ENCODE data around the gene DPEP2. TPM values are rescaled to one million over a fixed set of nuclear protein-coding genes. Genes with fewer than 3 reads are reported as not detected.

Gene DPEP2
- total RNA-seq, 1 donor from 2014 or later, result not detected

DNA sequence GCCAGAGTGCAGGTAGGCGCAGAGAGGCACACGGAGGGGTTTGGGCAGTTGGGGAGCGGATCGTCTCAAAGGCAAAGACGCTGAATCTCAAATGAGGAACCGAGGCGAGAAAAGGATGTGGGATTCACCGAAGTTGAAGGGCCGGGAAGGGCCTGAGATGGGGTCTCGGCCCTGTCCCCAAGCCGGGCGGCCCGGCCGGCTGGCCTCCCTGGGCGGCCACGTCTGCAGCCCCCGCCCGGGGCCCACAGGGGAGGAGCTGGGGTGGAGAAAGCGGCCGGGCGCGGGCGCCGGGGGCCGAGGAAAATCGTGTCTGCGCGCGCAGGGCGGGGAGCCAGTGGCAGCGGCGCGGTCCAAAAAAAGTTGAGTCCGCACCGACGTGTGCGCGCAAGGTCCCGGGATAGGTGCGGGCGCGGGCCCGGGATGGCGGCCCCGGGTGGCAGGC lies 31.3 kb downstream of the DPEP2 start:
- H3K36me3 ChIP-seq (ENCODE audit: control insufficient read depth, insufficient read depth, low read length), result no peaks in the 10 kb centered on the region
- H3K27me3 ChIP-seq (ENCODE audit: control insufficient read depth, insufficient read depth, low read length), result no peaks in the 10 kb centered on the region
- no peak for DNase-seq (ENCODE audit: low read depth)
- H3K4me3 ChIP-seq (ENCODE audit: low read depth, low read length), result peak overlapping the region; percentile 92
- TF ChIP-seq, protein P1, sequence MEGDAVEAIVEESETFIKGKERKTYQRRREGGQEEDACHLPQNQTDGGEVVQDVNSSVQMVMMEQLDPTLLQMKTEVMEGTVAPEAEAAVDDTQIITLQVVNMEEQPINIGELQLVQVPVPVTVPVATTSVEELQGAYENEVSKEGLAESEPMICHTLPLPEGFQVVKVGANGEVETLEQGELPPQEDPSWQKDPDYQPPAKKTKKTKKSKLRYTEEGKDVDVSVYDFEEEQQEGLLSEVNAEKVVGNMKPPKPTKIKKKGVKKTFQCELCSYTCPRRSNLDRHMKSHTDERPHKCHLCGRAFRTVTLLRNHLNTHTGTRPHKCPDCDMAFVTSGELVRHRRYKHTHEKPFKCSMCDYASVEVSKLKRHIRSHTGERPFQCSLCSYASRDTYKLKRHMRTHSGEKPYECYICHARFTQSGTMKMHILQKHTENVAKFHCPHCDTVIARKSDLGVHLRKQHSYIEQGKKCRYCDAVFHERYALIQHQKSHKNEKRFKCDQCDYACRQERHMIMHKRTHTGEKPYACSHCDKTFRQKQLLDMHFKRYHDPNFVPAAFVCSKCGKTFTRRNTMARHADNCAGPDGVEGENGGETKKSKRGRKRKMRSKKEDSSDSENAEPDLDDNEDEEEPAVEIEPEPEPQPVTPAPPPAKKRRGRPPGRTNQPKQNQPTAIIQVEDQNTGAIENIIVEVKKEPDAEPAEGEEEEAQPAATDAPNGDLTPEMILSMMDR (IDR thresholded peaks at IDR 0.05; ENCODE audit: insufficient read depth, low read length, poor library complexity, severe bottlenecking), result no peak

DNA sequence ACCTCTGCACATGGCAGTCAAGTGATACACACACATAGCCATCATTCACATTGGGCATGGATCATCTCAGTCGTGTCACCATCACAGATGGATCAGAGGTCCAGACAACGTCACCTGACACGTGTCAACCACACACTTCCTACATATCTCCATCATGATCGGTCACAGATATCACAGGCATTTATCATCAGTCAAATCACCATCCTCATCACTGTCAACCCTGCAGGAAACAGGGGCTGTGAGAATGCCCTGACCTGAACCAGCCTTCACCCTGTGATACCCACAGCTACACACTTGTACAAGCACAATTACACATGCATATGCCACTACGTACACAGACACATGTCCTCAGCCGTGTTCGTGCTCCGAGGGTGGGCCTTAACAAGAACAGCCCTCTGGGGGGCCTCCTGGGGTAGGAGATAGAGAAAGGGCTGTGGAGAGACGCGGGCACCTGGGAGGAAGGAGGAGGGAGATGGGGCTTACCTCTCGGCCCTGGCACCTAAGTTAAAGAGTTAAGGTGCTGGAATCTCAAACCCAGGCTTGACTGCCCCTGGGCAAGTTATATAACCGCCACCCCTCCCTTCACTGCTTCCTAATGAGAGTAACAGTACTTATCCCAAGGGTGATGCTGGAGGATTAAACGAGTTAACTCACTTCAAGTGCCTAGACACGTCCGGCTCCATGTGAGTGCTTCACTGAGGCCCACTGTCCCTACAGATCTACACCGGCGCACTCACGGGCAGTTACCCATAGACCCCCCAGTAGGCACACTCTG lies 31.9 kb downstream of the DPEP2 start:
- no peak for DNase-seq (ENCODE audit: low read depth)
- TF ChIP-seq, protein P1 (IDR thresholded peaks at IDR 0.05; ENCODE audit: insufficient read depth, low read length, poor library complexity, severe bottlenecking), result no peak
- H3K4me3 ChIP-seq (ENCODE audit: low read depth, low read length), result peak overlapping the region; percentile 92
- H3K27me3 ChIP-seq (ENCODE audit: control insufficient read depth, insufficient read depth, low read length), result no peaks in the 10 kb centered on the region
- H3K36me3 ChIP-seq (ENCODE audit: control insufficient read depth, insufficient read depth, low read length), result no peaks in the 10 kb centered on the region

DNA sequence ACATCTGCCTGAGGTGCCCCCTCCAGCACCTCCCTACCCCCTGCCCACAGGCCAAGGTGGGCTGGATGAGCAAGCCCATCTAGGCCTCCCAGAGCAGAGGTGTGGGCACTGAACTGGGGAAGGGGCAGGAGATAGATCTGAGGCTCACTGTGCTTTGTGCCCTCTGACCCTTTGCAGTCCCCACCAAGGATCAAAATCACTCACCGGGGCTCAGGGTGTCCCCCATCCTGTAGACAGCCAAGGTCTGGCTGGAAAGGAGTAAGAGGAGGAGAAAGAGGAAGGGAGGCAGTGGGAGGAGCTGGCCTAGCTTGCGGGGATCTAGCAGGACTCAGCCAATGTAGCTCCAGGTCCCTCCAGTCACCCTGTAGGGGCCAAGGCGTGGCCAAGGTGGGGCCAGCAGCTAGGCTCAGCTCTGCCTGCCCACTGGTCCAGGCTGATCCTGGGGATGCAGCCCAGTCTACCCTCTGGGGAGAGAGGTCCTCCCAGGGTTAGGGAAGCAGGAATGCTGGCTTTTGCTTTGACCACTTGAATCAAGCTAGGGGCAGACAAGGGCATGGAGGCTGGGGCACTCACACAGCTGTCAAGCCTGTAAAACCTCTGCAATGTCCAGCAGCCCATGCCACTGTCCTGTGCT lies 32.6 kb downstream of the DPEP2 start:
- TF ChIP-seq, protein P1 (IDR thresholded peaks at IDR 0.05; ENCODE audit: insufficient read depth, low read length, poor library complexity, severe bottlenecking), result no peak
- Histone ChIP-seq H3K4me3 (ENCODE audit: low read depth, low read length) (peak overlapping the region; percentile 92), H3K36me3 (ENCODE audit: control insufficient read depth, insufficient read depth, low read length) (no peaks in the 10 kb centered on the region), H3K27me3 (ENCODE audit: control insufficient read depth, insufficient read depth, low read length) (no peaks in the 10 kb centered on the region)
- DNase-seq (ENCODE audit: low read depth), result no peak

DNA sequence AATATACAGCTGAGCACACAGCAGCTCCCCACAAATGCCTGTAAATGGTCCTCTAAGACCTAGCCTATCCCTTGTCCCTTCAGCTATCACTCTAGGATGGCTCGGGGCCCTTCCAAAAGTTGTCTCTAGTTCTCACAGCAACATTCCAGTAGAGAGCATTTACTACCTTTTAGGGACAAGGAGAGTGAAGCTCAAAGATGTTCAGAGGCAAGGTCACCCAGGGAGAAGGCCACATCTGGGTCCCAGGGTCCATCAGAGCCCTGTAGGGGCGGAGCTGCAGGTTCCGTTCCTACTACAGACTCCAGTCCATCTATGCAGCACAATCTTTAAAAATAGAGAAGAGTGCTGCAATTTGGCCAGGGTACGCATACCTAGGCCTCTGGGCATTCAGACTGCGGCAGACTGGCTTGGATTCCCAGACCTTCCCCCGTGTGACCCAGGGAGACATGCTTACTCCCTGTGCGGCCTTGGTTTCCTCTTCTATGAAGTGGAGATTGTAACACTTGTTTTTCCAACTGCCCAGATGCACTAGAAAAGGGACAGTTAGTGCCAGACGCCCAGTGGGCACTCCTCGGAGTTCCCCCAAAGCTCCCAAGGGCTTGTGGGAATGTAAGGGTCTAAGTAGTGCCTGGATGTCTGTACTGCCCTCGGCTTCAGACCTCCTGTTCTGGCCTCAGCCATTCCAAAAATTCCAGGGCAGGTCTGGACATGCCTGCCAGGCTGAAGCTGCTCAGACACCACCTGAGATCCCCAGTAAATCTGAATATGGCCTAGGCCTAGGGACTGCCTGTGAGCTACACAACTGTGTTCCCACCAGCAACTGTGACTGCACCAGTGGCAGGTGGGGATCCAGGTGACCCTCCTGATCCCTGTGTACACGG lies 33.4 kb downstream of the DPEP2 start:
- H3K4me3 ChIP-seq (ENCODE audit: low read depth, low read length), result no peak overlapping the region
- DNase-seq (ENCODE audit: low read depth), result no peak
- H3K27me3 ChIP-seq (ENCODE audit: control insufficient read depth, insufficient read depth, low read length), result no peaks in the 10 kb centered on the region
- H3K36me3 ChIP-seq (ENCODE audit: control insufficient read depth, insufficient read depth, low read length), result no peaks in the 10 kb centered on the region
- TF ChIP-seq, protein P1 (IDR thresholded peaks at IDR 0.05; ENCODE audit: insufficient read depth, low read length, poor library complexity, severe bottlenecking), result no peak

DNA sequence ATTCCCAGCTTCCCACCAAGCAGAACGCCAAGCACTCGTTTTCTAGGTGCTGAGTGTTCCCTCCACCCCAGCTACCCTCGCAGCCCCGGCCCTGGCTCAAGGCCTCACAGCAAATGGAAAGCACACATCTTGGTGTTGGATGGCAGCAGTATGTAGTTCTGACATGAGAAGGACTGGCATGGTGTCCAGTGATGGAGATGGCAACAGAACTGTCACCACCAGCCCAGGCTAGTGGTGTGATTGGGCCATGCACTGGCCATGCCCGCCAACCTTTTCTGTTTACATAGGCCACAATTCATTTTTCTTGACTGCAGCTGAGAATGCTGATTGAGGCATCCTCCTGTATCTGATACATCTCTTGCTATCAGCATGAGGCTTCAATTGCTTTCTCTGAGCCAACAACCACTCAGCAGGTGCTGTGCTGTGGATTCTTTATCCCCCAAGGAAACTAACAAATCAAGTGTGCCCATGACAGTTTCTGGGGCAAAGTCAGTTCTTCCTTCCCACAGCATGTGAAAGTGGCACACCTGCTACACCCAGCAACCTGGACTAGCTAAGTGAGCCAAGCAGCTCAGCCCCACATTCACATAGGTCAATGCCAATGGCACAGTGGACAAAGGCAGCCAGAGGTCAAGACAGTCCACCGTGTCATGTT lies 34.7 kb downstream of the DPEP2 start:
- no peak for DNase-seq (ENCODE audit: low read depth)
- Histone ChIP-seq H3K27me3 (ENCODE audit: control insufficient read depth, insufficient read depth, low read length) (no peaks in the 10 kb centered on the region), H3K4me3 (ENCODE audit: low read depth, low read length) (no peak overlapping the region), H3K36me3 (ENCODE audit: control insufficient read depth, insufficient read depth, low read length) (no peaks in the 10 kb centered on the region)
- TF ChIP-seq, protein P1 (IDR thresholded peaks at IDR 0.05; ENCODE audit: insufficient read depth, low read length, poor library complexity, severe bottlenecking), result no peak

Data from kidney epithelial cell (primary cell).